SK-N-SH treated with all-trans-retinoic acid at 6 μM for 48 hours (cell line): Measurements from ENCODE around the gene HEYL.

Experiments
- ATAC-seq: fragments of 200-7000 bp; cut with Tn5 transposase; 3 replicates; pipeline ENCODE4 v1.9.1; 2020; ENCODE audit warnings: mild to moderate bottlenecking, moderate library complexity
- CREB5 ChIP-seq: fragments of 250-450 bp; sonication (Bioruptor Pico); IDR thresholded peaks from 2 replicates; pipeline ENCODE4 v1.5.1; 2020; ENCODE audit warnings: low read depth, mild to moderate bottlenecking, moderate library complexity
- CSDC2 ChIP-seq: fragments of 250-450 bp; sonication (Bioruptor Pico); IDR thresholded peaks from 2 replicates; pipeline ENCODE4 v1.5.0; 2020; ENCODE audit warnings: mild to moderate bottlenecking, moderate library complexity
- CSRNP3 ChIP-seq: fragments of 250-450 bp; sonication (Bioruptor Pico); IDR thresholded peaks from 2 replicates; pipeline ENCODE4 v1.5.1; 2021; ENCODE audit warnings: mild to moderate bottlenecking, moderate library complexity
- ESRRG ChIP-seq: fragments of 250-450 bp; sonication (Bioruptor Pico); IDR thresholded peaks from 2 replicates; pipeline ENCODE4 v1.6.1; 2021; ENCODE audit warnings: mild to moderate bottlenecking
- GLIS3 ChIP-seq: fragments of 250-450 bp; sonication (Bioruptor Pico); IDR thresholded peaks from 2 replicates; pipeline ENCODE4 v1.5.0; 2020; ENCODE audit warnings: mild to moderate bottlenecking, moderate library complexity
- ISL1 ChIP-seq: fragments of 250-450 bp; sonication (Bioruptor Pico); IDR thresholded peaks from 2 replicates; pipeline ENCODE4 v2.1.2; 2022; ENCODE audit warnings: mild to moderate bottlenecking, moderate library complexity
- PATZ1 ChIP-seq: fragments of 250-450 bp; sonication (Bioruptor Pico); IDR thresholded peaks from 2 replicates; pipeline ENCODE4 v1.8.0; 2020; ENCODE audit warnings: mild to moderate bottlenecking, moderate library complexity, borderline replicate concordance
- POU6F1 ChIP-seq: fragments of 250-450 bp; sonication (Bioruptor Pico); IDR thresholded peaks from 2 replicates; pipeline ENCODE4 v1.8.0; 2021; ENCODE audit warnings: low read depth, mild to moderate bottlenecking, moderate library complexity, borderline replicate concordance
- PPARA ChIP-seq: fragments of 250-450 bp; sonication (Bioruptor Pico); IDR thresholded peaks from 2 replicates; pipeline ENCODE4 v1.5.0; 2020; ENCODE audit warnings: mild to moderate bottlenecking, borderline replicate concordance
- RARB ChIP-seq: fragments of 250-450 bp; sonication (Bioruptor Pico); IDR thresholded peaks from 2 replicates; pipeline ENCODE4 v1.8.0; 2021; ENCODE audit warnings: mild to moderate bottlenecking, moderate library complexity
- SNAI2 ChIP-seq: fragments of 250-450 bp; sonication (Bioruptor Pico); IDR thresholded peaks from 2 replicates; pipeline ENCODE4 v1.5.0; 2020; ENCODE audit warnings: mild to moderate bottlenecking, moderate library complexity
- TCF4 ChIP-seq: fragments of 250-450 bp; sonication (Bioruptor Pico); IDR thresholded peaks from 2 replicates; pipeline ENCODE4 v1.8.0; 2021; ENCODE audit warnings: mild to moderate bottlenecking, moderate library complexity, borderline replicate concordance
- TOX ChIP-seq: fragments of 250-450 bp; sonication (Bioruptor Pico); IDR thresholded peaks from 2 replicates; pipeline ENCODE4 v1.8.0; 2021; ENCODE audit warnings: mild to moderate bottlenecking, moderate library complexity, borderline replicate concordance
- TSHZ2 ChIP-seq: fragments of 250-450 bp; sonication (Bioruptor Pico); IDR thresholded peaks from 2 replicates; pipeline ENCODE4 v1.5.0; 2020; ENCODE audit warnings: mild to moderate bottlenecking, moderate library complexity
- ZC3H10 ChIP-seq: fragments of 250-450 bp; sonication (Bioruptor Pico); IDR thresholded peaks from 2 replicates; pipeline ENCODE4 v1.5.1; 2021; ENCODE audit warnings: mild to moderate bottlenecking, moderate library complexity
- ZFP3 ChIP-seq: fragments of 250-450 bp; sonication (Bioruptor Pico); IDR thresholded peaks from 2 replicates; pipeline ENCODE4 v1.5.0; 2020; ENCODE audit warnings: mild to moderate bottlenecking, moderate library complexity
- ZFP30 ChIP-seq: fragments of 450-650 bp; formaldehyde crosslinking; IDR thresholded peaks from 2 replicates; pipeline ENCODE4 v1.5.0; 2022; ENCODE audit warnings: mild to moderate bottlenecking, moderate library complexity
- ZNF70 ChIP-seq: fragments of 450-650 bp; formaldehyde crosslinking; IDR thresholded peaks from 2 replicates; pipeline ENCODE4 v1.5.0; 2020; ENCODE audit warnings: mild to moderate bottlenecking, moderate library complexity
- ZNF8 ChIP-seq: fragments of 450-650 bp; formaldehyde crosslinking; IDR thresholded peaks from 2 replicates; pipeline ENCODE4 v1.5.0; 2020; ENCODE audit warnings: mild to moderate bottlenecking, moderate library complexity

Gene HEYL

GRCh38 chr1:39637361-39637760 lies 2.1 kb downstream of the HEYL start:
- no peak; the same call in 2 of the 3 replicates for ATAC-seq
- no peak for TF ChIP-seq ZC3H10
- TF ChIP-seq POU6F1 (CRISPR knock-in tag) = no peak
- TF ChIP-seq ESRRG (CRISPR knock-in tag) = no peak
- TF ChIP-seq CREB5 (CRISPR knock-in tag) = no peak
- TF ChIP-seq TCF4 = peak; percentile 42; the same call in 1 of the 2 replicates
- no peak for TF ChIP-seq CSDC2 (CRISPR knock-in tag)
- TF ChIP-seq ZNF8 (CRISPR knock-in tag) = no peak

GRCh38 chr1:39635871-39636210 lies 3.6 kb downstream of the HEYL start:
- TF ChIP-seq ZC3H10 = no peak
- TF ChIP-seq GLIS3 (CRISPR knock-in tag) = no peak
- TF ChIP-seq CSRNP3 (CRISPR knock-in tag) = no peak
- TF ChIP-seq ZNF70 (CRISPR knock-in tag) = no peak
- TF ChIP-seq TOX (CRISPR knock-in tag) = no peak
- no peak for TF ChIP-seq TSHZ2 (CRISPR knock-in tag)
- TF ChIP-seq PATZ1 (CRISPR knock-in tag) = no peak
- no peak for TF ChIP-seq ISL1 (CRISPR knock-in tag)
- TF ChIP-seq SNAI2 (CRISPR knock-in tag) = no peak
- TF ChIP-seq ZFP3 = no peak
- TF ChIP-seq POU6F1 (CRISPR knock-in tag) = no peak
- TF ChIP-seq ZNF8 (CRISPR knock-in tag) = no peak
- no peak for TF ChIP-seq TCF4
- TF ChIP-seq PPARA = no peak
- TF ChIP-seq CREB5 (CRISPR knock-in tag) = no peak
- no peak for TF ChIP-seq CSDC2 (CRISPR knock-in tag)
- no peak for TF ChIP-seq ESRRG (CRISPR knock-in tag)
- no peak for TF ChIP-seq RARB (CRISPR knock-in tag)
- TF ChIP-seq ZFP30 (CRISPR knock-in tag) = no peak
- ATAC-seq = no peak
